H1 (cell line): ENCODE results near the gene TMBIM1. TPM values are rescaled to one million over a fixed set of nuclear protein-coding genes. Genes with fewer than 3 reads are reported as not detected.

ENCODE experiments used
- CTCF ChIA-PET: fragments of 300-600 bp; sonication (Branson Sonifier 250); formaldehyde crosslinking; loops from one replicate; lab custom pipeline; 2021; ENCODE audit not compliant: partially characterized antibody; lab: Charles Lee
- POLR2A ChIA-PET: fragments of 300-600 bp; sonication (Branson Sonifier 250); formaldehyde crosslinking; loops from one replicate; lab custom pipeline; 2021; ENCODE audit warnings: inconsistent platforms; ENCODE audit not compliant: partially characterized antibody; lab: Charles Lee
- DNase-seq, 2 experiments: peaks; one replicate each; pipeline versions ENCODE4 v3.0.0 to v3.0.0-alpha.2; 2010 to 2022; ENCODE audit warnings: low spot score in 2 of 2, low read depth in 1 of 2, mixed read lengths in 1 of 2
- FAIRE-seq: peaks from 2 replicates; lab custom pipeline; 2011; peaks lifted over from hg19 to GRCh38; lab: Jason Lieb, UNC
- H2AFZ ChIP-seq: 2 replicates; pipeline ENCODE4 v1.8.1; 2012; ENCODE audit warnings: low read length, inconsistent platforms
- H2AK5ac ChIP-seq: 2 replicates; pipeline ENCODE4 v1.6.1; 2013; ENCODE audit warnings: low read depth, low read length
- H2BK120ac ChIP-seq: replicated peaks from 2 replicates; pipeline ENCODE3; 2013; ENCODE audit warnings: low read depth, low read length, inconsistent platforms
- H2BK12ac ChIP-seq: 2 replicates; pipeline ENCODE4 v1.6.1; 2013; ENCODE audit warnings: low read depth, low read length
- H2BK15ac ChIP-seq: 2 replicates; pipeline ENCODE4 v1.6.1; 2013; ENCODE audit warnings: low read length
- H2BK20ac ChIP-seq: 2 replicates; pipeline ENCODE4 v1.6.1; 2013; ENCODE audit warnings: low read length
- H2BK5ac ChIP-seq: 2 replicates; pipeline ENCODE4 v1.6.1; 2013; ENCODE audit warnings: low read depth, low read length
- H3K14ac ChIP-seq: 2 replicates; pipeline ENCODE4 v1.6.1; 2013; ENCODE audit warnings: inconsistent platforms; ENCODE audit not compliant: insufficient read length
- H3K18ac ChIP-seq: 2 replicates; pipeline ENCODE4 v1.6.1; 2013; ENCODE audit warnings: low read length; ENCODE audit errors: extremely low read depth
- H3K23ac ChIP-seq: 2 replicates; pipeline ENCODE4 v1.6.1; 2013; ENCODE audit warnings: inconsistent platforms; ENCODE audit not compliant: insufficient read length
- H3K23me2 ChIP-seq: 2 replicates; pipeline ENCODE4 v1.6.1; 2013; ENCODE audit warnings: low read depth, low read length
- H3K27ac ChIP-seq: 2 replicates; pipeline ENCODE4 v1.6.1; 2011; ENCODE audit warnings: low read depth, low read length, inconsistent platforms
- H3K27me3 ChIP-seq, 4 experiments: replicated peaks in 1 of 4; 1 replicate in 1 of 4; 2 replicates in 3 of 4; pipeline versions ENCODE4 v1.6.1 to v1.8.1; 2011 to 2013; ENCODE audit warnings: low read length in 3 of 4, mild to moderate bottlenecking in 3 of 4, inconsistent platforms in 2 of 4, mixed read lengths in 2 of 4, moderate library complexity in 1 of 4; ENCODE audit not compliant: control insufficient read depth in 3 of 4, insufficient read depth in 3 of 4; ENCODE audit errors: extremely low read depth in 1 of 4
- H3K36me3 ChIP-seq, 4 experiments: 2 replicates each; pipeline versions ENCODE4 v1.6.1 to v1.8.1; 2011 to 2013; ENCODE audit warnings: mild to moderate bottlenecking in 4 of 4, low read length in 3 of 4, moderate library complexity in 2 of 4, control low read depth in 1 of 4, inconsistent platforms in 1 of 4; ENCODE audit not compliant: insufficient read depth in 4 of 4, control insufficient read depth in 2 of 4
- H3K4ac ChIP-seq: replicated peaks from 2 replicates; pipeline ENCODE3; 2013; ENCODE audit warnings: low read length, low read depth, mixed read lengths, inconsistent platforms; ENCODE audit not compliant: insufficient read length
- H3K4me1 ChIP-seq, 4 experiments: replicated peaks in 1 of 4; 1 replicate in 1 of 4; 2 replicates in 3 of 4; pipeline versions ENCODE4 v1.6.1 to v1.8.1; 2011 to 2013; ENCODE audit warnings: low read length in 3 of 4, inconsistent platforms in 2 of 4, mixed read lengths in 1 of 4; ENCODE audit not compliant: insufficient read depth in 4 of 4, control insufficient read depth in 3 of 4
- H3K4me2 ChIP-seq, 2 experiments: 2 replicates each; pipeline versions ENCODE4 v1.6.1 to v1.8.1; 2011 to 2013; ENCODE audit warnings: low read depth in 2 of 2, low read length in 2 of 2, control low read depth in 1 of 2, inconsistent platforms in 1 of 2, mild to moderate bottlenecking in 1 of 2; ENCODE audit not compliant: insufficient read depth in 1 of 2
- H3K4me3 ChIP-seq, 4 experiments: fragments of 200-600, 300-600 bp in 1 of 4; sonication (generic), shearing (Covaris generic), sonication (Bioruptor Twin) in 1 of 4; 2 replicates each; pipeline versions ENCODE4 v1.5.1 to v1.8.1; 2011 to 2016; ENCODE audit warnings: low read length in 4 of 4, low read depth in 3 of 4, control low read depth in 2 of 4, inconsistent platforms in 2 of 4, mild to moderate bottlenecking in 2 of 4, mixed read lengths in 1 of 4, moderate library complexity in 1 of 4; ENCODE audit not compliant: insufficient read depth in 2 of 4; ENCODE audit errors: extremely low read depth in 1 of 4
- H3K56ac ChIP-seq: replicated peaks from 2 replicates; pipeline ENCODE3; 2013; ENCODE audit warnings: low read depth, mild to moderate bottlenecking, mixed read lengths, low read length, inconsistent platforms; ENCODE audit not compliant: insufficient read length
- H3K79me1 ChIP-seq: 2 replicates; pipeline ENCODE4 v1.6.1; 2013; ENCODE audit warnings: low read depth, low read length, control low read depth
- H3K79me2 ChIP-seq, 2 experiments: 2 replicates each; pipeline versions ENCODE4 v1.6.1 to v1.8.1; 2012 to 2013; ENCODE audit warnings: low read length in 2 of 2, mild to moderate bottlenecking in 2 of 2, inconsistent platforms in 1 of 2; ENCODE audit not compliant: insufficient read depth in 2 of 2, control insufficient read depth in 1 of 2
- H3K9ac ChIP-seq, 4 experiments: replicated peaks in 1 of 4; 1 replicate in 1 of 4; 2 replicates in 3 of 4; pipeline versions ENCODE4 v1.6.1 to v1.8.1; 2011 to 2013; ENCODE audit warnings: low read depth in 3 of 4, low read length in 3 of 4, control low read depth in 2 of 4, mild to moderate bottlenecking in 2 of 4, moderate library complexity in 2 of 4, inconsistent platforms in 1 of 4; ENCODE audit errors: extremely low read depth in 1 of 4
- H3K9me3 ChIP-seq, 2 experiments: 2 replicates each; pipeline versions ENCODE4 v1.6.1 to v1.8.1; 2012 to 2013; ENCODE audit warnings: mild to moderate bottlenecking in 2 of 2, moderate library complexity in 2 of 2, control low read depth in 1 of 2, inconsistent platforms in 1 of 2, low read depth in 1 of 2, low read length in 1 of 2, mixed read lengths in 1 of 2; ENCODE audit not compliant: insufficient read depth in 2 of 2
- H4K20me1 ChIP-seq, 2 experiments: replicated peaks in 1 of 2; 2 replicates each; pipeline versions ENCODE3 to v1.8.1; 2011 to 2013; ENCODE audit warnings: inconsistent platforms in 2 of 2, low read length in 2 of 2, mild to moderate bottlenecking in 1 of 2; ENCODE audit not compliant: insufficient read depth in 2 of 2, control insufficient read depth in 1 of 2
- H4K5ac ChIP-seq: 2 replicates; pipeline ENCODE4 v1.6.1; 2013; ENCODE audit warnings: low read length, low read depth, mixed read lengths, inconsistent platforms; ENCODE audit not compliant: insufficient read length
- H4K8ac ChIP-seq: 2 replicates; pipeline ENCODE4 v1.8.0; 2013; ENCODE audit warnings: mild to moderate bottlenecking, moderate library complexity, low read length, inconsistent platforms; ENCODE audit not compliant: insufficient read depth; ENCODE audit errors: extremely low read depth
- H4K91ac ChIP-seq: replicated peaks from 2 replicates; pipeline ENCODE3; 2013; ENCODE audit warnings: low read length, mixed read lengths, inconsistent platforms; ENCODE audit not compliant: insufficient read length
- EP300 ChIP-seq, 2 experiments: IDR thresholded peaks; 1 replicate in 1 of 2; 2 replicates in 1 of 2; pipeline ENCODE4 v1.6.1; 2011 to 2012; ENCODE audit warnings: low read depth in 2 of 2, low read length in 2 of 2, mild to moderate bottlenecking in 2 of 2, borderline replicate concordance in 1 of 2, inconsistent platforms in 1 of 2, moderate library complexity in 1 of 2
- MAFK ChIP-seq: IDR thresholded peaks from 2 replicates; pipeline ENCODE4 v1.6.1; 2012; ENCODE audit warnings: low read depth, mild to moderate bottlenecking, improper control_type of control experiment, low read length
- MAX ChIP-seq: IDR thresholded peaks from 2 replicates; pipeline ENCODE4 v1.6.1; 2012; ENCODE audit warnings: inconsistent platforms
- NANOG ChIP-seq: IDR thresholded peaks from 2 replicates; pipeline ENCODE4 v1.6.1; 2011; ENCODE audit warnings: low read length, low read depth, mild to moderate bottlenecking, inconsistent platforms; ENCODE audit not compliant: insufficient read depth, poor library complexity, severe bottlenecking
- PHF8 ChIP-seq: fragments of 200-600 bp; sonication (generic); conservative IDR thresholded peaks from 2 replicates; pipeline ENCODE4 v1.7.1; 2012; ENCODE audit warnings: low read depth, mild to moderate bottlenecking, inconsistent platforms, low read length, moderate library complexity
- RBBP5 ChIP-seq: IDR thresholded peaks from 2 replicates; pipeline ENCODE4 v1.7.1; 2012; ENCODE audit warnings: low read depth, mild to moderate bottlenecking, inconsistent platforms, low read length, moderate library complexity, borderline replicate concordance
- RNF2 ChIP-seq: fragments of 200-900, 300-1000 bp; sonication (generic); IDR thresholded peaks from 2 replicates; pipeline ENCODE4 v1.7.1; 2016; ENCODE audit warnings: borderline replicate concordance, low read depth, mild to moderate bottlenecking, antibody characterized with exemption, low read length; ENCODE audit not compliant: poor library complexity, severe bottlenecking; ENCODE audit errors: missing control alignments
- SAP30 ChIP-seq: fragments of 300-600 bp; sonication (generic); IDR thresholded peaks from 2 replicates; pipeline ENCODE4 v1.7.1; 2012; ENCODE audit warnings: low read length, moderate library complexity, mild to moderate bottlenecking, inconsistent platforms; ENCODE audit not compliant: insufficient read depth, insufficient replicate concordance
- SP2 ChIP-seq: IDR thresholded peaks from 2 replicates; pipeline ENCODE4 v1.6.1; 2012; ENCODE audit warnings: mild to moderate bottlenecking, low read length, inconsistent platforms
- SP4 ChIP-seq: IDR thresholded peaks from 2 replicates; pipeline ENCODE4 v1.6.1; 2012; ENCODE audit warnings: low read length, inconsistent platforms
- SRF ChIP-seq: IDR thresholded peaks from 2 replicates; pipeline ENCODE4 v1.6.1; 2011; ENCODE audit warnings: mild to moderate bottlenecking, low read depth, low read length, moderate library complexity
- TCF12 ChIP-seq: IDR thresholded peaks from 2 replicates; pipeline ENCODE4 v1.6.1; 2011; ENCODE audit warnings: low read depth, mild to moderate bottlenecking, low read length
- YY1 ChIP-seq: IDR thresholded peaks from 2 replicates; pipeline ENCODE4 v1.6.1; 2011; ENCODE audit warnings: low read depth, mild to moderate bottlenecking, low read length
- WGBS, 2 experiments: shearing (Covaris generic) in 1 of 2; methylation state at CpG; one replicate each; pipeline versions ENCODE4 v1.1.6 to v1.1.7; 2013 to 2015; ENCODE audit warnings: low lambda C conversion rate in 2 of 2, mixed read lengths in 2 of 2, inconsistent platforms in 1 of 2, low coverage in 1 of 2, missing lambda C conversion rate in 1 of 2; ENCODE audit not compliant: insufficient replicate concordance in 2 of 2, insufficient coverage in 1 of 2, insufficient read length in 1 of 2; ENCODE audit errors: extremely low coverage in 1 of 2, missing lambda C conversion rate in 1 of 2; 5-methylcytosine and 5-hydroxymethylcytosine counted together
- polyA plus RNA-seq, 7 experiments: library from polyadenylated mRNA; depleted of rRNA in 3 of 7; stranded (reverse) in 5 of 7; unstranded in 2 of 7; fragments of >200 nt in 5 of 7; fragments of 200-250 nt in 2 of 7; gene quantifications; 1 replicate in 5 of 7; 2 replicates in 1 of 7; 4 replicates in 1 of 7; pipeline versions ENCODE4 v1.2.1 to v1.2.3, GENCODE V29; 2011 to 2013; ENCODE audit warnings: missing spikeins in 2 of 7, mixed read lengths in 2 of 7
- total RNA-seq: library from RNA; stranded (reverse); fragmentation: NEBNext Ultra II Directional; extraction: Animal tissue kit (Norgen Biotek cat#: 25700); gene quantifications from 2 replicates; pipeline ENCODE4 v1.2.1, GENCODE V29; 2021

The TMBIM1 gene
- total and polyA plus RNA-seq, 2 of the 8 experiments (the other 6 are each of a cell fraction or from before 2014, with no cell fraction given) = 22.1 to 36.8 TPM

- Histone ChIP-seq H3K4me3 (no peak overlapping the region), H3K79me1 (no peaks in the 10 kb centered on the region), H2BK5ac (no peak overlapping the region), H4K20me1 (peaks cover 0 to 1% of the 10 kb centered on the region in 2 experiments), H2BK12ac (no peak overlapping the region), H4K5ac (no peak overlapping the region), H2AFZ (no peak overlapping the region), H3K27ac (no peak overlapping the region), H3K4me2 (no peak overlapping the region), H2BK15ac (no peak overlapping the region), H4K8ac (no peak overlapping the region), H2BK120ac (no peak overlapping the region), H3K36me3 (peaks cover 31 to 76% (median 61%) of the 10 kb centered on the region in 4 experiments), H3K14ac (no peak overlapping the region), H3K79me2 (no peaks in the 10 kb centered on the region), H3K56ac (no peak overlapping the region), H3K23ac (no peak overlapping the region), H2BK20ac (no peak overlapping the region), H4K91ac (no peak overlapping the region), H3K23me2 (no peaks in the 10 kb centered on the region), H3K27me3 (no peaks in the 10 kb centered on the region), H3K9me3 (no peaks in the 10 kb centered on the region), H3K18ac (no peak overlapping the region), H3K4ac (no peak overlapping the region), H2AK5ac (no peak overlapping the region), H3K9ac (no peak overlapping the region), H3K4me1 (no peaks in the 10 kb centered on the region)
- ChIA-PET POLR2A (interaction anchor here (1.4 kb wide), 1 partner anchor 11 kb away, joined by 3 read pairs; no protein-coding TSS in a partner anchor), CTCF (no interaction called here)
- WGBS, 2 experiments = 96% methylated on average over 1 of the region's 1 CpG; no CpG with 5 or more reads in 1 of the 2 experiments
- FAIRE-seq = no peak
- no peak for DNase-seq
- TF ChIP-seq SP4 (no peak), SRF (no peak), SAP30 (no peak), EP300 (IDR thresholded peaks at IDR 0.05; ENCODE audit: borderline replicate concordance in 1 of 2, low read depth in 2 of 2, low read length in 2 of 2) (no peak), PHF8 (no peak), YY1 (no peak), TCF12 (no peak), RBBP5 (no peak), MAX (no peak), SP2 (no peak), RNF2 (no peak), MAFK (no peak), NANOG (no peak)
Observed at GRCh38 chr2:218238887-218239286, 53.4 kb downstream of the TMBIM1 start.
